Testis (tissue), 2 donors: Measurements from ENCODE around the gene CHD2.

Source experiments
- CTCF ChIP-seq, 3 experiments: fragments of 450-650 bp in 2 of 3; fragments of 200-600 bp in 1 of 3; sonication (generic) in 1 of 3; IDR thresholded peaks; one replicate each; pipeline ENCODE4 v1.5.1; 2016 to 2019; ENCODE audit warnings: antibody characterized with exemption in 3 of 3, mild to moderate bottlenecking in 2 of 3, moderate library complexity in 1 of 3
- POLR2A ChIP-seq: fragments of 450-650 bp; IDR thresholded peaks from one replicate; pipeline ENCODE4 v1.6.1; 2017; ENCODE audit warnings: antibody characterized with exemption, mild to moderate bottlenecking, moderate library complexity

GRCh38 chr15:93046120-93046519, 146.0 kb downstream of the CHD2 start:
- no peak for TF ChIP-seq CTCF (IDR thresholded peaks at IDR 0.05)
- no peak for TF ChIP-seq POLR2A
